OCI-LY1 (cell line): ENCODE results near the gene KANSL1.

Experiments used
- EZH2 ChIP-seq: fragments of 200-600 bp; sonication (generic), shearing (Covaris generic); IDR thresholded peaks from 2 replicates; pipeline ENCODE4 v1.8.0; 2017; ENCODE audit warnings: borderline replicate concordance, mixed run types, mild to moderate bottlenecking, antibody characterized with exemption, low read length, moderate library complexity, mixed read lengths
- TF ChIP-seq, protein P1 (sequence below): fragments of 200-600 bp; sonication (generic), shearing (Covaris generic); IDR thresholded peaks from 2 replicates; pipeline ENCODE4 v1.5.1; 2017; ENCODE audit warnings: mild to moderate bottlenecking, antibody characterized with exemption, low read length, moderate library complexity, mixed read lengths

DNA sequence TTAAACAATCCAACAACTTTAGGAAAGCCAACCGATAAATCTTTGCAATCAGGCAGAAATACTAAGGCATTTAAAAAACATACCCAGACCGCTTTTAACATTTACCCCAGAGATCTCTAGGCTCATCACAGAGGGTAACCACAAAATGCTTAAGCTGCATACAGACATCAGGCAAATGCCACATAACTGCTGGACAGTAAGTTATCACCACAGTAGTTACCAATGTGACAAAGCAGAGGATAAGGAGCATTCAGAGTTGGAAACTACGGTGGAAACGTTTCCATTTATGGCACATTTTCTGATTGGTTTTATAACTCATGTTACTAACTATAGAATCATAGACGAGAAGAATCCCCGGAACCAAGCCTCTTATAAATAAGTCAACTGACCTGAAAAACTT, 77.5 kb downstream of the KANSL1 start:
- TF ChIP-seq, protein P1, sequence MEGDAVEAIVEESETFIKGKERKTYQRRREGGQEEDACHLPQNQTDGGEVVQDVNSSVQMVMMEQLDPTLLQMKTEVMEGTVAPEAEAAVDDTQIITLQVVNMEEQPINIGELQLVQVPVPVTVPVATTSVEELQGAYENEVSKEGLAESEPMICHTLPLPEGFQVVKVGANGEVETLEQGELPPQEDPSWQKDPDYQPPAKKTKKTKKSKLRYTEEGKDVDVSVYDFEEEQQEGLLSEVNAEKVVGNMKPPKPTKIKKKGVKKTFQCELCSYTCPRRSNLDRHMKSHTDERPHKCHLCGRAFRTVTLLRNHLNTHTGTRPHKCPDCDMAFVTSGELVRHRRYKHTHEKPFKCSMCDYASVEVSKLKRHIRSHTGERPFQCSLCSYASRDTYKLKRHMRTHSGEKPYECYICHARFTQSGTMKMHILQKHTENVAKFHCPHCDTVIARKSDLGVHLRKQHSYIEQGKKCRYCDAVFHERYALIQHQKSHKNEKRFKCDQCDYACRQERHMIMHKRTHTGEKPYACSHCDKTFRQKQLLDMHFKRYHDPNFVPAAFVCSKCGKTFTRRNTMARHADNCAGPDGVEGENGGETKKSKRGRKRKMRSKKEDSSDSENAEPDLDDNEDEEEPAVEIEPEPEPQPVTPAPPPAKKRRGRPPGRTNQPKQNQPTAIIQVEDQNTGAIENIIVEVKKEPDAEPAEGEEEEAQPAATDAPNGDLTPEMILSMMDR, result no peak
- no peak for TF ChIP-seq EZH2
